GM23338 (cell line): Measurements from ENCODE around the gene MAGI3.

Experiments
- CREB1 ChIP-seq: fragments of 250-450 bp; sonication (Bioruptor Pico); IDR thresholded peaks from 2 replicates; pipeline ENCODE4 v1.5.0; 2020; ENCODE audit warnings: low read depth, mild to moderate bottlenecking, moderate library complexity
- ETS1 ChIP-seq: IDR thresholded peaks from 2 replicates; pipeline ENCODE4 v1.6.1; 2016; ENCODE audit warnings: antibody characterized with exemption
- EZH2 ChIP-seq: fragments of 200-600 bp; sonication (generic); IDR thresholded peaks from one replicate; pipeline ENCODE4 v1.8.0; 2017; ENCODE audit warnings: antibody characterized with exemption, mild to moderate bottlenecking, low read depth; ENCODE audit not compliant: unreplicated experiment
- EZH2phosphoT487 ChIP-seq: fragments of 200-600 bp; sonication (generic); IDR thresholded peaks from one replicate; pipeline ENCODE4 v1.8.1; 2018; ENCODE audit warnings: antibody characterized with exemption; ENCODE audit not compliant: unreplicated experiment
- JUNB ChIP-seq: IDR thresholded peaks from one replicate; pipeline ENCODE4 v1.6.1; 2016; ENCODE audit warnings: antibody characterized with exemption; ENCODE audit not compliant: unreplicated experiment
- NANOG ChIP-seq: IDR thresholded peaks from 2 replicates; pipeline ENCODE4 v1.6.1; 2016; ENCODE audit warnings: antibody characterized with exemption, borderline replicate concordance
- POLR2AphosphoS5 ChIP-seq: IDR thresholded peaks from 2 replicates; pipeline ENCODE4 v1.6.1; 2016; ENCODE audit warnings: antibody characterized with exemption, low read depth
- TF ChIP-seq, protein P1 (sequence below), 2 experiments: fragments of 200-600 bp in 1 of 2; sonication (generic) in 1 of 2; conservative IDR thresholded peaks; 2 replicates each; pipeline versions ENCODE4 v1.5.1 to v1.6.1; 2016 to 2017; ENCODE audit warnings: antibody characterized with exemption in 2 of 2, low read depth in 2 of 2, mild to moderate bottlenecking in 2 of 2, moderate library complexity in 1 of 2
- TF ChIP-seq, protein P2 (sequence below): IDR thresholded peaks from one replicate; pipeline ENCODE4 v1.6.1; 2018; ENCODE audit warnings: antibody characterized with exemption; ENCODE audit not compliant: unreplicated experiment

DNA sequence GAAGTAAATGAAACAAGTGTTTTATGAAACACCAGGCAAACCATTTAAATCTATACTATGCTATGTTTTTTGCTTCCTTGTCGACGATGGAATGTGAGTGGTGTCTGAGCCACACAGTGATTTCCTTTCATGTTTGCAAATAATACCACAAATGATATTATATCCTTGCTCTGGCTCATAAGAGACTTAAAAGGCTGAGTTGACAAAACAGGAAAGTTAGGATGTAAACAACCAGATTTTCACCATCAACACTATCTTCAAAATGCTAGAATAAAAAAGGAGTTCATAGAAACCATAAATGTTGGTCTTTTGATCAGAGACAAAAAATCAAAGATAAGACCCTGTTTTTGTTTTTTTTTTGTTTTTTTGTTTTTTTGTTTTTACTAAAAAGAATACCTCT is 17.8 kb upstream of the MAGI3 start:
- TF ChIP-seq POLR2AphosphoS5 (no peak), EZH2 (no peak), CREB1 (CRISPR knock-in tag) (no peak), JUNB (no peak), NANOG (no peak), EZH2phosphoT487 (no peak), ETS1 (no peak)
- TF ChIP-seq, protein P1, sequence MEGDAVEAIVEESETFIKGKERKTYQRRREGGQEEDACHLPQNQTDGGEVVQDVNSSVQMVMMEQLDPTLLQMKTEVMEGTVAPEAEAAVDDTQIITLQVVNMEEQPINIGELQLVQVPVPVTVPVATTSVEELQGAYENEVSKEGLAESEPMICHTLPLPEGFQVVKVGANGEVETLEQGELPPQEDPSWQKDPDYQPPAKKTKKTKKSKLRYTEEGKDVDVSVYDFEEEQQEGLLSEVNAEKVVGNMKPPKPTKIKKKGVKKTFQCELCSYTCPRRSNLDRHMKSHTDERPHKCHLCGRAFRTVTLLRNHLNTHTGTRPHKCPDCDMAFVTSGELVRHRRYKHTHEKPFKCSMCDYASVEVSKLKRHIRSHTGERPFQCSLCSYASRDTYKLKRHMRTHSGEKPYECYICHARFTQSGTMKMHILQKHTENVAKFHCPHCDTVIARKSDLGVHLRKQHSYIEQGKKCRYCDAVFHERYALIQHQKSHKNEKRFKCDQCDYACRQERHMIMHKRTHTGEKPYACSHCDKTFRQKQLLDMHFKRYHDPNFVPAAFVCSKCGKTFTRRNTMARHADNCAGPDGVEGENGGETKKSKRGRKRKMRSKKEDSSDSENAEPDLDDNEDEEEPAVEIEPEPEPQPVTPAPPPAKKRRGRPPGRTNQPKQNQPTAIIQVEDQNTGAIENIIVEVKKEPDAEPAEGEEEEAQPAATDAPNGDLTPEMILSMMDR (conservative IDR thresholded peaks at IDR 0.05; ENCODE audit: low read depth in 2 of 2), result no peak
- TF ChIP-seq, protein P2, sequence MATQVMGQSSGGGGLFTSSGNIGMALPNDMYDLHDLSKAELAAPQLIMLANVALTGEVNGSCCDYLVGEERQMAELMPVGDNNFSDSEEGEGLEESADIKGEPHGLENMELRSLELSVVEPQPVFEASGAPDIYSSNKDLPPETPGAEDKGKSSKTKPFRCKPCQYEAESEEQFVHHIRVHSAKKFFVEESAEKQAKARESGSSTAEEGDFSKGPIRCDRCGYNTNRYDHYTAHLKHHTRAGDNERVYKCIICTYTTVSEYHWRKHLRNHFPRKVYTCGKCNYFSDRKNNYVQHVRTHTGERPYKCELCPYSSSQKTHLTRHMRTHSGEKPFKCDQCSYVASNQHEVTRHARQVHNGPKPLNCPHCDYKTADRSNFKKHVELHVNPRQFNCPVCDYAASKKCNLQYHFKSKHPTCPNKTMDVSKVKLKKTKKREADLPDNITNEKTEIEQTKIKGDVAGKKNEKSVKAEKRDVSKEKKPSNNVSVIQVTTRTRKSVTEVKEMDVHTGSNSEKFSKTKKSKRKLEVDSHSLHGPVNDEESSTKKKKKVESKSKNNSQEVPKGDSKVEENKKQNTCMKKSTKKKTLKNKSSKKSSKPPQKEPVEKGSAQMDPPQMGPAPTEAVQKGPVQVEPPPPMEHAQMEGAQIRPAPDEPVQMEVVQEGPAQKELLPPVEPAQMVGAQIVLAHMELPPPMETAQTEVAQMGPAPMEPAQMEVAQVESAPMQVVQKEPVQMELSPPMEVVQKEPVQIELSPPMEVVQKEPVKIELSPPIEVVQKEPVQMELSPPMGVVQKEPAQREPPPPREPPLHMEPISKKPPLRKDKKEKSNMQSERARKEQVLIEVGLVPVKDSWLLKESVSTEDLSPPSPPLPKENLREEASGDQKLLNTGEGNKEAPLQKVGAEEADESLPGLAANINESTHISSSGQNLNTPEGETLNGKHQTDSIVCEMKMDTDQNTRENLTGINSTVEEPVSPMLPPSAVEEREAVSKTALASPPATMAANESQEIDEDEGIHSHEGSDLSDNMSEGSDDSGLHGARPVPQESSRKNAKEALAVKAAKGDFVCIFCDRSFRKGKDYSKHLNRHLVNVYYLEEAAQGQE, result no peak
